NB4 (cell line): ENCODE results near the gene DCHS2.

Source experiments
- CTCF ChIP-seq: IDR thresholded peaks from one replicate; pipeline ENCODE4 v1.5.1; 2012; ENCODE audit warnings: low read depth, low read length
- MYC ChIP-seq: IDR thresholded peaks from 2 replicates; pipeline ENCODE4 v1.6.1; 2011; ENCODE audit warnings: low read depth, low read length
- POLR2A ChIP-seq: IDR thresholded peaks from 2 replicates; pipeline ENCODE4 v1.6.1; 2011; ENCODE audit warnings: mild to moderate bottlenecking; ENCODE audit not compliant: insufficient read length; ENCODE audit errors: extremely low read depth
- TF ChIP-seq, protein P1 (sequence below): IDR thresholded peaks from 2 replicates; pipeline ENCODE4 v1.6.1; 2011; ENCODE audit warnings: low read depth, low read length

DNA sequence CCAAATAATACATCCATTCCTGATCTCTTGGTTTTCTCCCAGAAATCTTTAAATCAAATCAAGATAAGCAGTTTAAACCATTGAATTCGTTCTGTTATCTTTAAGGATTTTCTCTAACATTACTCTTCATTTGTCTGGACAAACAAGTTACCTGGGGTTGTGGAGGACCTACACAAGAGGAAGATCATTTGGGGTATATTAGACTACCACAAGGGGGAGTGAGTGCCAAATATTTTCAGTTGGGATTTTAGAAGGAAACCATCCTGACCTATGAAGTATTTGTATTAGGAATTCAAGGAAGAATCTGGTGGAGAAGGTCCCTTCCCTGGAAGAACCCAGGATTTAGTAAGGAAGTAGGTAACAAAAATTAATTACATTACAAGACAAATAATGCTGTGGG lies 12.0 kb upstream of the DCHS2 start:
- TF ChIP-seq CTCF = peak; percentile 45
- no peak for TF ChIP-seq POLR2A
- TF ChIP-seq, protein P1, sequence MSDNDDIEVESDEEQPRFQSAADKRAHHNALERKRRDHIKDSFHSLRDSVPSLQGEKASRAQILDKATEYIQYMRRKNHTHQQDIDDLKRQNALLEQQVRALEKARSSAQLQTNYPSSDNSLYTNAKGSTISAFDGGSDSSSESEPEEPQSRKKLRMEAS = no peak
- no peak for TF ChIP-seq MYC
